Kidney (tissue), 14 donors: ENCODE results near the gene KLF11. TPM values are rescaled to one million over a fixed set of nuclear protein-coding genes. Genes with fewer than 3 reads are reported as not detected.
"Not testable (repeated sequence)": the region's sequence is repeated elsewhere in the genome, so short reads cannot be mapped to it uniquely, and the experiment has no call there.

Experiments used
- DNase-seq, 5 donors: peaks; one replicate each; pipeline ENCODE4 v3.0.0-alpha.2; 2013 to 2020
- FAIRE-seq: peaks from 2 replicates; lab custom pipeline; 2012; peaks lifted over from hg19 to GRCh38; lab: Jason Lieb, UNC
- H3K27ac ChIP-seq, 2 donors: one replicate each; pipeline ENCODE4 v1.7.0; 2013; ENCODE audit warnings: low read depth in 2 of 2, low read length in 2 of 2, inconsistent platforms in 1 of 2
- H3K27me3 ChIP-seq: one replicate; pipeline ENCODE4 v1.7.1; 2013; ENCODE audit warnings: low read length, inconsistent platforms; ENCODE audit not compliant: control insufficient read depth, insufficient read depth
- H3K36me3 ChIP-seq, 3 donors: one replicate each; pipeline versions ENCODE4 v1.7.0 to v1.7.1; 2013; ENCODE audit warnings: low read length in 3 of 3, control low read depth in 1 of 3, inconsistent platforms in 1 of 3; ENCODE audit not compliant: insufficient read depth in 3 of 3, control insufficient read depth in 2 of 3
- H3K4me1 ChIP-seq, 3 donors: one replicate each; pipeline versions ENCODE4 v1.7.0 to v1.7.1; 2013; ENCODE audit warnings: low read length in 3 of 3, inconsistent platforms in 1 of 3, low read depth in 1 of 3; ENCODE audit not compliant: control insufficient read depth in 2 of 3, insufficient read depth in 2 of 3
- H3K4me3 ChIP-seq, 3 donors: one replicate each; pipeline versions ENCODE4 v1.7.0 to v1.8.1; 2013; ENCODE audit warnings: low read length in 3 of 3, control low read depth in 1 of 3, inconsistent platforms in 1 of 3
- H3K9ac ChIP-seq, 3 donors: one replicate each; pipeline versions ENCODE4 v1.7.0 to v1.7.1; 2013; ENCODE audit warnings: low read length in 3 of 3, control low read depth in 1 of 3, inconsistent platforms in 1 of 3
- H3K9me3 ChIP-seq, 3 donors: one replicate each; pipeline versions ENCODE4 v1.7.0 to v1.7.1; 2013; ENCODE audit warnings: low read length in 3 of 3, control low read depth in 1 of 3, inconsistent platforms in 1 of 3; ENCODE audit not compliant: control insufficient read depth in 2 of 3, insufficient read depth in 1 of 3
- intact Hi-C: fragments of 100-400 bp; cut with DNase I; formaldehyde crosslinking; loops from one replicate; pipeline ENCODE4 v1.11.1; 2022
- polyA plus RNA-seq: library from polyadenylated mRNA; stranded (reverse); fragments of 350-450 nt; fragmentation: Illumina TruSeq; extraction: RNeasy Lipid Tissue Mini Kit (QIAGEN cat#74804); gene quantifications from one replicate; pipeline ENCODE4 v1.2.3, GENCODE V29; 2014; ENCODE audit warnings: low read depth, low replicate concordance; ENCODE audit not compliant: insufficient read depth
- total RNA-seq: library from RNA; stranded (reverse); fragmentation: NEBNext Ultra II Directional; extraction: Animal tissue kit (Norgen Biotek cat#: 25700); gene quantifications from one replicate; pipeline ENCODE4 v1.2.1, GENCODE V29; 2021
- TF ChIP-seq, protein P1 (sequence below): IDR thresholded peaks from 3 replicates; pipeline ENCODE4 v1.5.1; 2012; ENCODE audit warnings: mild to moderate bottlenecking, moderate library complexity, borderline replicate concordance; ENCODE audit not compliant: insufficient read depth; ENCODE audit errors: extremely low read depth
- donor health status: control.
- donor health status: control.
- donor health status: control.
- donor health status: control.
- donor health status: control.
- donor health status: DM: yes; HTN: yes; CAD: no.
- donor health status: Normal renal cell carcinoma (clear cell type).

Gene KLF11
- total and polyA plus RNA-seq, 2 donors from 2014 or later = 9.4 to 34.0 TPM

DNA sequence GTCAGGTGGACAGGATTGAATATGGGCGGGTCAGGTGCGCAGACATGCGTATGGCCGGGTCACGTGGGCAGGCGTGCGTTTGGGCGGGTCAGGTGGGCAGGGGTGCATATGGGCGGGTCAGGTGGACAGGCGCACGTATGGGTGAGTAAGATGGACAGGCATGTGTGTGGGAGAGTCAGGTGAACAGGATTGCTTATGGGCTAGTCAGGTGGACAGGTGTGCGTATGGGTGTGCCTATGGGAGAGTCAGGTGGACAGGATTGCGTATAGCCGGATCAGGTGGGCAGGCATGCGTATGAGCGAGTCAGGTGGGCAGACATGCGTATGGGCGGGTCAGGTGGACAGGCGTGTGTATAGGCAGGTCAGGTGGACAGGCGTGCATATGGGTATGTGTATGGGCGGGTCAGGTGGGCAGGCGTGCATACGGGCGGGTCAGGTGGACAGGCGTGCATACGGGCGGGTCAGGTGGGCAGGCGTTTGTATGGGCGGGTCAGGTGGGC, 30.3 kb upstream of the KLF11 start:
- peaks cover 0 to 4% (median 0%) of the 10 kb centered on the region in 3 donors for H3K9me3 ChIP-seq
- peaks cover 0 to 12% (median 9%) of the 10 kb centered on the region in 3 donors for H3K4me1 ChIP-seq
- FAIRE-seq (no peak), DNase-seq (no peak)
- no peak overlapping the region for H3K9ac ChIP-seq
- TF ChIP-seq, protein P1, sequence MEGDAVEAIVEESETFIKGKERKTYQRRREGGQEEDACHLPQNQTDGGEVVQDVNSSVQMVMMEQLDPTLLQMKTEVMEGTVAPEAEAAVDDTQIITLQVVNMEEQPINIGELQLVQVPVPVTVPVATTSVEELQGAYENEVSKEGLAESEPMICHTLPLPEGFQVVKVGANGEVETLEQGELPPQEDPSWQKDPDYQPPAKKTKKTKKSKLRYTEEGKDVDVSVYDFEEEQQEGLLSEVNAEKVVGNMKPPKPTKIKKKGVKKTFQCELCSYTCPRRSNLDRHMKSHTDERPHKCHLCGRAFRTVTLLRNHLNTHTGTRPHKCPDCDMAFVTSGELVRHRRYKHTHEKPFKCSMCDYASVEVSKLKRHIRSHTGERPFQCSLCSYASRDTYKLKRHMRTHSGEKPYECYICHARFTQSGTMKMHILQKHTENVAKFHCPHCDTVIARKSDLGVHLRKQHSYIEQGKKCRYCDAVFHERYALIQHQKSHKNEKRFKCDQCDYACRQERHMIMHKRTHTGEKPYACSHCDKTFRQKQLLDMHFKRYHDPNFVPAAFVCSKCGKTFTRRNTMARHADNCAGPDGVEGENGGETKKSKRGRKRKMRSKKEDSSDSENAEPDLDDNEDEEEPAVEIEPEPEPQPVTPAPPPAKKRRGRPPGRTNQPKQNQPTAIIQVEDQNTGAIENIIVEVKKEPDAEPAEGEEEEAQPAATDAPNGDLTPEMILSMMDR = no peak
- no peaks in the 10 kb centered on the region for H3K36me3 ChIP-seq
- no peak overlapping the region for H3K4me3 ChIP-seq
- H3K27ac ChIP-seq = no peak overlapping the region
- intact Hi-C loops = no loop called here
- no peaks in the 10 kb centered on the region for H3K27me3 ChIP-seq

DNA sequence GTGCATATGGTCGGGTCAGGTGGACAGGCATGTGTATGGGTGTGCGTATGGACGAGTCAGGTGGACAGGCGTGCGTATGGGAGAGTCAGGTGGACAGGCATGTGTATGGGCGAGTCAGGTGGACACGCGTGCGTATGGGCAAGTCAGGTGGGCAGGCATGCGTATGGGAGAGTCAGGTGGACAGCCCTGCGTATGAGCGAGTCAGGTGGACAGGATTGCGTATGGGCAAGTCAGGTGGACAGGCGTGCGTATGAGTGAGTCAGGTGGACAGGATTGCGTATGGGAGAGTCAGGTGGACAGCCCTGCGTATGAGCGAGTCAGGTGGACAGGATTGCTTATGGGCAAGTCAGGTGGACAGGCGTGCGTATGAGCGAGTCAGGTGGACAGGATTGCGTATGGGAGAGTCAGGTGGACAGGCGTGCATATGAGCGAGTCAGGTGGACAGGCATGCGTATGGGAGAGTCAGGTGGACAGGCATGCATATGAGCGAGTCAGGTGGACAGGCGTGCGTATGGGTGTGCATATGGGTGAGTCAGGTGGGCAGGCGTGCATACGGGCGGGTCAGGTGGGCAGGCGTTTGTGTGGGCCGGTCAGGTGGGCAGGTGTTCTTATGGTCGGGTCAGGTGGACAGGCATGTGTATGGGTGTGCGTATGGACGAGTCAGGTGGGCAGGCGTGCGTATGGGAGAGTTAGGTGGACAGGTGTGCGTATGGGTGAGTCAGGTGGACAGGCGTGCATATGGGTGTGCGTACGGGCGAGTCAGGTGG, 29.5 kb upstream of the KLF11 start:
- H3K4me1 ChIP-seq = peaks cover 0 to 11% (median 9%) of the 10 kb centered on the region in 3 donors
- H3K9ac ChIP-seq, H3K4me3 ChIP-seq, intact Hi-C loops, H3K9me3 ChIP-seq, DNase-seq, H3K27me3 ChIP-seq, H3K27ac ChIP-seq, FAIRE-seq, H3K36me3 ChIP-seq: not testable (repeated sequence)

DNA sequence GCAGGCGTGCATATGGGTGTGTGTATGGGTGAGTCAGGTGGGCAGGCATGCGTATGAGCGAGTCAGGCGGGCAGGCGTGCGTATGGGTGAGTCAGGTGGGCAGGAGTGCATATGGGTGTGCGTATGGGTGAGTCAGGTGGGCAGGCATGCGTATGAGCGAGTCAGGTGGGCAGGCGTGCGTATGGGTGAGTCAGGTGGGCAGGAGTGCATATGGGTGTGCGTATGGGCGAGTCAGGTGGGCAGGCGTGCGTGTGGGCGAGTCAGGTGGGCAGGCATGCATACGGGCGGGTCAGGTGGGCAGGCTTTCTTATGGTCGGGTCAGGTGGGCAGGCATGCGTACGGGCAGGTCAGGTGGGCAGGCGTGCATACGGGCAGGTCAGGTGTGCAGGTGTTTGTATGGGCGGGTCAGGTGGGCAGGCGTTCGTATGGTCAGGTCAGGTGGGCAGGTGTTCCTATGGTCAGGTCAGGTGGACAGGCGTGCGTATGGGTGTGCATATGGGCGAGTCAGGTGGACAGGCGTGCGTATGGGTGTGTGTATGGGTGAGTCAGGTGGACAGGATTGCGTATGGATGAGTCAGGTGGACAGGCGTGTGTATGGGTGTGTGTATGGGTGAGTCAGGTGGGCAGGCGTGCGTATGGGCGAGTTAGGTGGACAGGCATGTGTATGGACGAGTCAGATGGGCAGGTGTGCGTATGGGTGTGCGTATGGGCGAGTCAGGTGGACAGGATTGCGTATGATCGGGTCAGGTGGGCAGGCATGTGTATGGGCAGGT, 28.7 kb upstream of the KLF11 start:
- intact Hi-C loops = no loop called here
- Histone ChIP-seq H3K4me1 (peaks cover 0 to 11% (median 7%) of the 10 kb centered on the region in 3 donors), H3K9ac (no peak overlapping the region), H3K27ac (no peak overlapping the region), H3K4me3 (no peak overlapping the region), H3K36me3 (no peaks in the 10 kb centered on the region), H3K9me3 (peaks cover 0 to 4% (median 0%) of the 10 kb centered on the region in 3 donors), H3K27me3 (no peaks in the 10 kb centered on the region)
- FAIRE-seq (no peak), DNase-seq (peak in 1 of 5 donors; percentile 70)
- TF ChIP-seq, protein P1 = no peak

DNA sequence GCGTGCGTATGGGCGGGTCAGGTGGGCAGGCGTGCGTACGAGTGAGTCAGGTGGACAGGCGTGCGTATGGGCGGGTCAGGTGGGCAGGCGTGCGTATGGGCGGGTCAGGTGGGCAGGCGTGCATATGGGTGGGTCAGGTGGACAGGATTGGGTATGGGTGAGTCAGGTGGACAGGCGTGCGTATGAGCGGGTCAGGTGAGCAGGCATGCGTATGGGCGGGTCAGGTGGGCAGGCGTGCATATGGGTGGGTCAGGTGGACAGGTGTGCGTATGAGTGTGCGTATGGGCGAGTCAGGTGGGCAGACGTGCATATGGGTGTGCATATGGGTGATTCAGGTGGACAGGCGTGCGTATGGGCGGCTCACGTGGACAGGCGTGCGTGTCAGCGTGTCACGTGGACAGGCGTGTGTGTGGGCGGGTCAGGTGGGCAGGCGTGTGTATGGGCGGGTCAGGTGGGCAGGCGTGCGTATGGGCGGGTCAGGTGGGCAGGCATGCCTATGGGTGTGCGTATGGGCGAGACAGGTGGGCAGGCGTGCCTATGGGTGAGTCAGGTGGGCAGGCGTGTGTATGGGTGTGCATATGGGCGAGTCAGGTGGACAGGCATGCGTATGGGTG, 27.9 kb upstream of the KLF11 start:
- not testable (repeated sequence) for DNase-seq, FAIRE-seq

More for the DNA sequence above, 27.9 kb upstream of the KLF11 start:
- H3K4me3 ChIP-seq, H3K9ac ChIP-seq, intact Hi-C loops, H3K36me3 ChIP-seq, H3K27ac ChIP-seq, H3K9me3 ChIP-seq, H3K4me1 ChIP-seq, H3K27me3 ChIP-seq: not testable (repeated sequence)
